DND-41 (cell line): ENCODE data around the gene EXO1.

ENCODE experiments used
- EZH2 ChIP-seq: IDR thresholded peaks from 3 replicates; pipeline ENCODE4 v1.6.1; 2012; ENCODE audit warnings: borderline replicate concordance, low read depth, mild to moderate bottlenecking, moderate library complexity, low read length, inconsistent platforms; ENCODE audit not compliant: severe bottlenecking
- TF ChIP-seq, protein P1 (sequence below): IDR thresholded peaks from 2 replicates; pipeline ENCODE4 v1.5.1; 2012; ENCODE audit warnings: borderline replicate concordance, low read length, moderate library complexity, mild to moderate bottlenecking; ENCODE audit not compliant: poor library complexity, severe bottlenecking; ENCODE audit errors: extremely low read depth

DNA sequence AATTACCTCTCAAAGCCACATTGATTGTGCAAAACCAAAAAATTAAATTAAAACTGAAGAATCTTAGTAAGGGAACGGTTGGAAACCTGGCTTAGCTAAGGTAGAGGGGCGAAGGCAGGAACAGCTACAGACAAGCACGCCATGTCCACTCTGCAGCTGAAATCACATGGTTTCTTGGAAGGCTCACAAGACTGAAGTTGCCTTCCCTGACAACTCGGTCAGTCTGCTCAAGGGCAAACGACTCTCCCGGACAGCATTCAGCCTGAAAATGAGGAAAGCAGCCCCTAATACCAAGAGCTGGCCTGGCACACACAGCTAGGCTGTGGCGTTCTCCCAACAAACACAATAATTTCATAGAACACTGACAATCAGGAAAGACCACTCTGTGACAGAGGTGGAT lies 86.9 kb downstream of the EXO1 start:
- TF ChIP-seq, protein P1, sequence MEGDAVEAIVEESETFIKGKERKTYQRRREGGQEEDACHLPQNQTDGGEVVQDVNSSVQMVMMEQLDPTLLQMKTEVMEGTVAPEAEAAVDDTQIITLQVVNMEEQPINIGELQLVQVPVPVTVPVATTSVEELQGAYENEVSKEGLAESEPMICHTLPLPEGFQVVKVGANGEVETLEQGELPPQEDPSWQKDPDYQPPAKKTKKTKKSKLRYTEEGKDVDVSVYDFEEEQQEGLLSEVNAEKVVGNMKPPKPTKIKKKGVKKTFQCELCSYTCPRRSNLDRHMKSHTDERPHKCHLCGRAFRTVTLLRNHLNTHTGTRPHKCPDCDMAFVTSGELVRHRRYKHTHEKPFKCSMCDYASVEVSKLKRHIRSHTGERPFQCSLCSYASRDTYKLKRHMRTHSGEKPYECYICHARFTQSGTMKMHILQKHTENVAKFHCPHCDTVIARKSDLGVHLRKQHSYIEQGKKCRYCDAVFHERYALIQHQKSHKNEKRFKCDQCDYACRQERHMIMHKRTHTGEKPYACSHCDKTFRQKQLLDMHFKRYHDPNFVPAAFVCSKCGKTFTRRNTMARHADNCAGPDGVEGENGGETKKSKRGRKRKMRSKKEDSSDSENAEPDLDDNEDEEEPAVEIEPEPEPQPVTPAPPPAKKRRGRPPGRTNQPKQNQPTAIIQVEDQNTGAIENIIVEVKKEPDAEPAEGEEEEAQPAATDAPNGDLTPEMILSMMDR, result no peak
- no peak for TF ChIP-seq EZH2
